ENCODE results near the gene STK40.

Gene STK40

GRCh38 chr1:36322041-36322785, 63.5 kb downstream of the STK40 start:
- peaks cover 2% of the 10 kb centered on the region for H3K27me3 ChIP-seq (ENCODE audit: insufficient read depth, insufficient read length)
- H3K9me3 ChIP-seq (ENCODE audit: insufficient read depth, low read length) = no peaks in the 10 kb centered on the region
- H3K9ac ChIP-seq (ENCODE audit: insufficient read length, low read depth) = peak overlapping the region; percentile 67
- H3K36me3 ChIP-seq (ENCODE audit: insufficient read depth, insufficient read length, low read length) = peaks cover 48% of the 10 kb centered on the region
- TF ChIP-seq SUZ12 (IDR thresholded peaks at IDR 0.05; ENCODE audit: extremely low read depth, insufficient read depth, insufficient read length) (no peak), ZNF274 (IDR thresholded peaks at IDR 0.05; ENCODE audit: low read depth, low read length) (no peak), YY1 (IDR thresholded peaks at IDR 0.05; ENCODE audit: insufficient read depth, insufficient read length) (no peak)
- H3K4me3 ChIP-seq (ENCODE audit: insufficient read length, low read depth) = peak overlapping the region; percentile 37
- peaks cover 33% of the 10 kb centered on the region for H3K4me1 ChIP-seq (ENCODE audit: insufficient read depth, insufficient read length)
- DNase-seq (ENCODE audit: low read depth, low spot score) = no peak

- Histone ChIP-seq H3K9ac (ENCODE audit: insufficient read length, low read depth) (peak overlapping the region; percentile 67), H3K36me3 (ENCODE audit: insufficient read depth, insufficient read length, low read length) (peaks cover 49% of the 10 kb centered on the region), H3K27me3 (ENCODE audit: insufficient read depth, insufficient read length) (peaks cover 2% of the 10 kb centered on the region), H3K9me3 (ENCODE audit: insufficient read depth, low read length) (no peaks in the 10 kb centered on the region), H3K4me3 (ENCODE audit: insufficient read length, low read depth) (peak overlapping the region; percentile 37), H3K4me1 (ENCODE audit: insufficient read depth, insufficient read length) (peaks cover 33% of the 10 kb centered on the region)
- TF ChIP-seq YY1 (IDR thresholded peaks at IDR 0.05; ENCODE audit: insufficient read depth, insufficient read length) (peak; percentile 44), SUZ12 (IDR thresholded peaks at IDR 0.05; ENCODE audit: extremely low read depth, insufficient read depth, insufficient read length) (no peak), ZNF274 (IDR thresholded peaks at IDR 0.05; ENCODE audit: low read depth, low read length) (no peak)
- peak; percentile 79 for DNase-seq (ENCODE audit: low read depth, low spot score)
Measured at GRCh38 chr1:36321119-36321951, 64.4 kb downstream of the STK40 start.

- no peaks in the 10 kb centered on the region for H3K9me3 ChIP-seq (ENCODE audit: insufficient read depth, low read length)
- no peak for TF ChIP-seq SUZ12 (IDR thresholded peaks at IDR 0.05; ENCODE audit: extremely low read depth, insufficient read depth, insufficient read length)
- no peak for TF ChIP-seq ZNF274 (IDR thresholded peaks at IDR 0.05; ENCODE audit: low read depth, low read length)
- TF ChIP-seq YY1 (IDR thresholded peaks at IDR 0.05; ENCODE audit: insufficient read depth, insufficient read length) = no peak
- no peak for DNase-seq (ENCODE audit: low read depth, low spot score)
- peak overlapping the region; percentile 37 for H3K4me3 ChIP-seq (ENCODE audit: insufficient read length, low read depth)
- peaks cover 49% of the 10 kb centered on the region for H3K36me3 ChIP-seq (ENCODE audit: insufficient read depth, insufficient read length, low read length)
- peaks cover 2% of the 10 kb centered on the region for H3K27me3 ChIP-seq (ENCODE audit: insufficient read depth, insufficient read length)
- peaks cover 30% of the 10 kb centered on the region for H3K4me1 ChIP-seq (ENCODE audit: insufficient read depth, insufficient read length)
- peak overlapping the region; percentile 67 for H3K9ac ChIP-seq (ENCODE audit: insufficient read length, low read depth)
Measured at GRCh38 chr1:36320767-36321118, 65.0 kb downstream of the STK40 start.

DNA sequence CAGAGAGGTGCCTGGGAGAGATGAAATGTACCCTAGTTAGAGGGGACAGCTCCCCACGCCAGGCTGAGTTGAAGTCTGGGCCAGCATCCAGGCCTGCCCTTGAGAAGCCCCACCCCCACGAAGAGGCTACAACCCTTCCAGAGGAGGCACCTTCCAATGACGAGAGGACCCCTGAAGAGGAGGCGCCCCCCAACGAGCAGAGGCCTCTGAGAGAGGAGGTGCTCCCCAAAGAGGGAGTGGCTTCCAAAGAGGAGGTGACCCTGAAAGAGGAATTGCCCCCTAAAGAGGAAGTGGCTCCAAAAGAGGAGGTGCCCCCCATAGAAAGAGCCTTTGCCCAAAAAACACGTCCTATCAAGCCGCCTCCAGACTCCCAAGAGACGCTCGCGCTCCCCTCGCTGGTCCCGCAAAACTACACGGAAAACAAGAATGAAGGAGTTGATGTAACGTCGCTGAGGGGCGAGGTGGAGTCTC, 65.4 kb downstream of the STK40 start:
- Histone ChIP-seq H3K4me1 (ENCODE audit: insufficient read depth, insufficient read length) (peaks cover 30% of the 10 kb centered on the region), H3K36me3 (ENCODE audit: insufficient read depth, insufficient read length, low read length) (peaks cover 49% of the 10 kb centered on the region), H3K9ac (ENCODE audit: insufficient read length, low read depth) (peak overlapping the region; percentile 67), H3K4me3 (ENCODE audit: insufficient read length, low read depth) (peak overlapping the region; percentile 37), H3K27me3 (ENCODE audit: insufficient read depth, insufficient read length) (peaks cover 2% of the 10 kb centered on the region), H3K9me3 (ENCODE audit: insufficient read depth, low read length) (no peaks in the 10 kb centered on the region)
- TF ChIP-seq YY1 (IDR thresholded peaks at IDR 0.05; ENCODE audit: insufficient read depth, insufficient read length) (no peak), SUZ12 (IDR thresholded peaks at IDR 0.05; ENCODE audit: extremely low read depth, insufficient read depth, insufficient read length) (no peak), ZNF274 (IDR thresholded peaks at IDR 0.05; ENCODE audit: low read depth, low read length) (no peak)
- DNase-seq (ENCODE audit: low read depth, low spot score) = no peak

DNA sequence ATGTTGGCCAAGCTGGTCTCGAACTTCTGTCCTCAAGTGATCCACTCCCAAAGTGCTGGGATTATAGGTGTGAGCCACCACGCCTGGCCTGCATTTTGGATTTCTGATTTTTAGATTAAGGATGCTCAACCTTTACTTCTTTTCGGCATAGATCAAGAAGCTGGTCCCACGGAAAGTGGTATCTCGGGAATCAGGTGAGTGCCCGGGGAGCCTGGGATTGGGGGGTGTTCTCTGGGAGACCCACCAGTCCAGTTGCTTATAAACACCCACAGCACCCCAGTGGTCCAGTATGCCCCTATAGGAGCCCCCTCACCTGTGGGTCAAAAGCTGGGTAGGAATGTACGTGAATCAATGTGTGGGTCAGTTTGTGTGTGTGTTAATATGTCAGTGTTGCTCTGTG, 76.3 kb downstream of the STK40 start:
- Histone ChIP-seq H3K9ac (ENCODE audit: insufficient read length, low read depth) (no peak overlapping the region), H3K4me3 (ENCODE audit: insufficient read length, low read depth) (no peak overlapping the region), H3K27me3 (ENCODE audit: insufficient read depth, insufficient read length) (no peaks in the 10 kb centered on the region), H3K36me3 (ENCODE audit: insufficient read depth, insufficient read length, low read length) (peaks cover 45% of the 10 kb centered on the region), H3K4me1 (ENCODE audit: insufficient read depth, insufficient read length) (peaks cover 6% of the 10 kb centered on the region), H3K9me3 (ENCODE audit: insufficient read depth, low read length) (no peaks in the 10 kb centered on the region)
- DNase-seq (ENCODE audit: low read depth, low spot score) = no peak
- TF ChIP-seq ZNF274 (IDR thresholded peaks at IDR 0.05; ENCODE audit: low read depth, low read length) (no peak), SUZ12 (IDR thresholded peaks at IDR 0.05; ENCODE audit: extremely low read depth, insufficient read depth, insufficient read length) (no peak), YY1 (IDR thresholded peaks at IDR 0.05; ENCODE audit: insufficient read depth, insufficient read length) (no peak)

DNA sequence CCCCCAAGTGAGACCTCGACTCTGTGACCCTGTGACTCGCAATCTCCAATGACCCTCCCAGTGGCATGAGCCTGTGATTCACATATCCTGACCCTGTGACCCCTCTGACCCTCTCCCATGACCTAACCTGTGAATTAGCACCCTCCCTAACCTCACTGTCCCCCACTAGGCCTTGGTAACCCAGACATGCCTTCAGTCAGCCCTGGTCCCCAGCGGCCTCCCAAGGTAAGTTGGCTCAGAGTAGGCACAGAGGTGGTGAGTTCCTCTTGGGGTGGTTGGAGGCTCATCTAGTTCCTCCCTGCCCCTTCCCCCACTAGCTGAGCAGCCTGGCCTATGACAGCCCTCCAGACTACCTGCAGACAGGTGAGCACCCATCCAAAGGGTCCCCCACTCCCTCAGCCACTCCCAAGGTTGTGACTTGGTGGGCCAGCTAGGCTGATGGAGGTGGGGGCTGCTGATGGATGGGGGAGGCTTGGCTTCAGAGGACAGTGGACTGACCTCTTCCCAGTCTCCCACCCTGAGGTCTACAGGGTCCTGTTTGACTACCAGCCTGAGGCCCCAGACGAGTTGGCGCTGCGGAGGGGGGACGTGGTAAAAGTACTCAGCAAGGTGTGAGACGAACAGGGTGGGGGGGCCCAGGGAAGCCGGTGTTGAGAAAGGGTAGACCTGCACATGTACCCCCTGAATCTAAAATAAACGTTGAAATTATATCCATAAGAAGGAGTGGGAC, 78.0 kb downstream of the STK40 start:
- no peaks in the 10 kb centered on the region for H3K27me3 ChIP-seq (ENCODE audit: insufficient read depth, insufficient read length)
- H3K9me3 ChIP-seq (ENCODE audit: insufficient read depth, low read length) = no peaks in the 10 kb centered on the region
- peak overlapping the region; percentile 92 for H3K9ac ChIP-seq (ENCODE audit: insufficient read length, low read depth)
- TF ChIP-seq SUZ12 (IDR thresholded peaks at IDR 0.05; ENCODE audit: extremely low read depth, insufficient read depth, insufficient read length) = no peak
- TF ChIP-seq YY1 (IDR thresholded peaks at IDR 0.05; ENCODE audit: insufficient read depth, insufficient read length) = no peak
- TF ChIP-seq ZNF274 (IDR thresholded peaks at IDR 0.05; ENCODE audit: low read depth, low read length) = no peak
- peaks cover 54% of the 10 kb centered on the region for H3K36me3 ChIP-seq (ENCODE audit: insufficient read depth, insufficient read length, low read length)
- peak overlapping the region; percentile 89 for H3K4me3 ChIP-seq (ENCODE audit: insufficient read length, low read depth)
- H3K4me1 ChIP-seq (ENCODE audit: insufficient read depth, insufficient read length) = peaks cover 6% of the 10 kb centered on the region
- no peak for DNase-seq (ENCODE audit: low read depth, low spot score)
